SKM-1 (cell line): ENCODE results near the gene ANTXR2.
A peak's percentile ranks its signal among the peaks of the same experiment; 100 is the strongest.
"Not testable (repeated sequence)": the region's sequence is repeated elsewhere in the genome, so short reads cannot be mapped to it uniquely, and the experiment has no call there.

Experiments used
- DNase-seq: peaks from one replicate; lab custom pipeline; 2025; ENCODE audit not compliant: unreplicated experiment; lab: John Stamatoyannopoulos, UW

Gene ANTXR2

DNA sequence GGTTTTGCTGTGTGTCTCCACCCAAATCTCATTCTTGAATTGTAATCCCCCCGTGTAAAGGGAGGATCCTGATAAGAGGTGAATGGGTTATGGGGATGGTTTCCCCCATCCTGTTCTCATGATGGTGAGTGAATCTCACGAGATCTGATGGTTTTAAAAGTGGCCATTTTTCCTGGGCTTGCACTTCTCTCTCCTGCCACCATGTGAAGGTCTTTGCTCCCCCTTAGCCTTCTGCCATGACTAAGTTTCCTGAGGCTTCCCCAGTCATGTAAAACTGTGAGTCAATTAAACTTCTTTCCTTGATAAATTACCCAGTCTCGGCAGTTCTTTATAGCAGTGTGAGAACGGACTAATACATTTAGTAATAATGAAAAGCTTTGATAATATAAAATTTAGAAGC lies 46.9 kb downstream of the ANTXR2 start:
- no peak for DNase-seq

DNA sequence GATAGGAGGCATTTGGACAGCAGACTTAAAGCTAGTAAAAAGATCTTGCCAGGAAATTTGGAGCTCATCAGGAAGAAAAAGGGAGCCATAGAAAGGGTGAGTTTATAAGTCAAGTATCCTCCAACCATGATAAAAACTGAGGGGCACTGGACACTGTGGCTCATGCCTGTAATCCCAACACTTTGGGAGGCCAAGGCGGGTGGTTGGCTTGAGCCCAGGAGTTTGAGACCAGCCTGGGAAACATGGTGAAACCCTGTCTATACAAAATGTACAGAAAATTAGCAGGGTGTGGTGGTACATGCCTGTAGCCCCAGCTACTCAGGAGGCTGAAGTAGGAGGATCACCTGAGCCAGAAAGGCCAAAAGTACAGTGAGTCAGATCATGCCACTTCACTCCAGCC lies 48.7 kb downstream of the ANTXR2 start:
- no peak for DNase-seq

DNA sequence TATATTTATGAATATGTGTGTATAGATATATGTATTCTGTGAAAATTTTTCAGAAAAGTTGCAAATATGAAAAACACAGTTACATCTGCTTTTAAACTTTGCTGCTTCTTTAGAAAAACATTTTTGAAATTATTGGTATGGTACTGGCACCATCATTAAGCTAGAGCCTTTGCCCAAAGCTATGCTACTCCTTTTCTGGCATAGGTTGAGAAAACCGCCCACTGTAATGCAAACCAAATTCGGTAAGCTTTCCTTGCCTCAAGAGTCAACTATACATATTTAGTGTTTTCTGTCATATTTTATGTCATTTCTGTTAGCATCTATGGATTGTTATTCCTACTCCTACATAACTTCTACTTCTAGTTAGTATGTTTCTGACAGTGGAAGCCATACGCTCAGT lies 50.7 kb downstream of the ANTXR2 start:
- no peak for DNase-seq

DNA sequence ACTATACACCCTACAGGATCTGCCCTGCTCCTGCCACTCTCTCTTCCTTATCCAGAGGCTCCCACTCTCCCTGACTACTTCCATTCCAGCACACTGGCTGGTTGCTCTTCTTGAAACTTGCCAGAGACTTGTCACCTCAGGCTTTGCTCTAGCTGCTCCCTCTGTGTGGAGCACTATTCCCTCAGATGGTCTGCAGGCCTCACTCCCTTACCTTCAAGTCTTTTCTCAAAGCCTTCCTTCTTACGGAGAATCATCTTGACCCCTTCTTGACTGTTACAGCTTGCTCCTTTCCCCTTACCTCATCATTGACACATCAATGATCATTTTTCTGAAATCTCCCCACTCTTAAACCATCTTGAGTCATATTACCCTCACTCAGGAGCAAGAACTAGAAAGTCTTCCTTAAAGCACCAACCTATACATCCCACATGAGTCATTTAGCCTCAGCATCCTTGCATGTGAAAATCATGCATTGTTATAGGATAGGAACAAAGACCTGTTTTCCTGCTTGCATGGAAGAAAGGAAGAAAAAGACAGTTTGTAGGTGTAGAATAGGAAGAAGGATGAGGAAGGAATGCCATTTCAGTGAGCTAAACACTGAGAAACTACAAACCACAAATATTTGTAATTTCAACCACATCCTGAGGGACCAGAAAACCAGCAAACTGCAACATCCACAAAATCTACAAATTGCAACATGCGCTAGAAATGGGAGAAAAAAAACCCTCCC lies 55.7 kb downstream of the ANTXR2 start:
- peak; percentile 68 for DNase-seq

DNA sequence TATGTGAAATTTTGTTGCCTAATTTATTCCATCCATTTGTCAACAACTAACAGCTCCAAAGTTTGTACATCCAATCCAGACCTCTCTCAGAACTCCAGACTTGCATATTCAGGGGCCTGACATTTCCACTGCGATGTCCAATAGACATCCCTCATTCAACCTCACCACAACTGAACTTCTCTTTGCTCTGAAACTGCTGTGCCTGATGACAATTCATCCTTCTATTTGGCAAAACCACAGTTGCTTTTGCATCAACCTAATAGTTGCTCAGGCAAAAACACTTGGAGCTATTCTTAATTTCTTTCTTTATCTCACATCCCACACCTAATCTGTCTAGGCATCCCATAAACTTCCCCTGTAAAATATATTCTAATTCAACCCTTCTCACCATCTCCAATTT lies 56.5 kb downstream of the ANTXR2 start:
- DNase-seq, result no peak

DNA sequence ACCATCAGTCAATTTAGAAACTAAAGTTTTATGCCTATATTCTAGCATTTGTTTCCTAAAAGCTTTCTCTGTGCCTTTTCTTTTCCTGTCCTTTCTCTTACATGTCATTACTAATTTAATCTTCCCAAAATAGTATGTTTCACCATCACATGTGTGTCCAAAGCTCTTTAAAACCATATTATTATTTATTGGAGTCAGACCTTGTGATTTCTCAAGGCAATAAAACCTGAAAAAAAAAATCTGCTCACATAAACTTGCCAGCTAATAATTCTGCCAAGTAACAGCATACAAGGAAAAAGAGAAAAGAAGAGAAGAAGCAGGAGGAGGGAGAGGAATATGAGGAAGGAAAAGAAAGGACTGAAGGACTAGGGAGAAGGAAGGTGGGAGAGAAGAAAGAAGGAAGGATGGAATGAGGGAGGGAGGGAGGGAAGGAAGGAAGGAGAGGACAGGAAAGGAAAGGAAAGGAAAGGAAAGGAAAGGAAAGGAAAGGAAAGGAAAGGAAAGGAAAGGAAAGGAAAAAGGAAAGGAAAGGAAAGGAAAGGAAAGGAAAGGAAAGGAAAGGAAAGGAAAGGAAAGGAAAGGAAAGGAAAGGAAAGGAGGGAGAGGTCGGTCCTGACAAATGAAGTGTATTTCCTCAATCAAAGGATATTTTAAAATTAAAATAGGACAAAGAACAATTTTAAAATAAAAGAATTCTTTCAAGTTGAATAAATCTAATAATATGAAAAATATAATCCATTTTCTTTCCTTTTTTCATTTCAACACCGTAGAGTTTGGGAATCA lies 57.4 kb downstream of the ANTXR2 start:
- DNase-seq, result no peak

DNA sequence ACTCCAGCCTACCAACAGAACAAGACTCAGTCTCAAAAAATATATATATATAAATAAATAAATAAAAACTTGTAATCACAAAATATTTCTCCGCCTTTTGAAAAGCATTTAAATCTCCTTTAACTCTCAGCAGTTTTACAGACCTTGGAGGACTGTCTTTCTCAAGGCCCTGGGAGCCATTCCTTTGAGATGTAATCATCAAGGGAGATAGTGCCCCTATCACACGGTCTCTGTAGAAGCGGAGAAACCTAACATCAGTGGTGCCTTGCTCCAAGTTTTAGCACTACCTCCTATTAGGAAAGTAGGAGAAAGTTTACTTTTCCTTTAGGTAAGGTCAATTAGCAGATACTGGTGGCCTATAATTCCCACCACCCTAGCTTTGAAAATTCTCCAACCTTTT lies 58.5 kb downstream of the ANTXR2 start:
- no peak for DNase-seq

DNA sequence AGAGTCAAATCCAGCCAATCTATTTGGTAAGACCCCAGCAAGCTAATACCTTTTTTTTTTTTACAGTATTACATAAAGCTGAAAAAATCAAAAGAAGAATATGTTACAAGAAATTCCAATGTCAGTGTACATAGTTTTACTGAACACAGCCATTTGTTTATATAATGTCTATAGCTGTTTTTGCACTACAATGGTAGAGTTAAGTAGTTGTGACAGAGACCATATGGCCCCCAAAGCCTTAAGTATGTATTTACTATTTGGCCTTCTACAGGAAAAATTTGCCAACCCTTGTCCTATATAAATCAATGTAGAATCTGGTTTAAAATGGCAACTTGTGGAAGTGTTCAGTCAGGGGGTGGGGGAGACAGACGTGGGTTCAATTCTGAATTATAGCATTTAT lies 60.7 kb downstream of the ANTXR2 start:
- no peak for DNase-seq

DNA sequence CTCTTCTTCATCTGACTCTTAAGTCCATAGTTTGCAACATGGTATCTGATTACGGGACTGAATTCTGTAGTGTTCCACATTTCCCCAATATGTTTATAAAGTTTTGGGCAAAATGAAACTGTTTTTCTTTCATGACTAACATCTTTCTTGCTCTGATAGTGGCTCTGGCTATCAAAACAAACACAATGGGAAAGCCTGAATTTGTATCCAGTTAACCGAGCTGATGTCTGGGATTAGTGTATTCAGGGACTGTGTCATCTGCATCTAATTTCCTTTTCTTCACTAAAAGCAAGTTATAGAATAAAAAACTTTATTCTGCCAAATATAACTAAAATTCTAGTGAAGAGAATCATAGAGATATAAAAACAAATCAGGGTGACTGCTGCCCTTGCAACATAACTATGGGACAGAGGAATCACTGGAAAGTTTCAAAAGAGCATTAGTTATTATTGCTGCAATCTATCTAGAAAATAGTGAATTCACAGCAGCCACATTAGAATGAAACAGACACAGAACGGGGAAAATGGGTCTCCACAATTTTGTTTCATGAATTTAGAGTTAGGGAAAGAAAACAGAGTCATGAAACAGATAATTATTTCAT lies 61.3 kb downstream of the ANTXR2 start:
- DNase-seq, result no peak

DNA sequence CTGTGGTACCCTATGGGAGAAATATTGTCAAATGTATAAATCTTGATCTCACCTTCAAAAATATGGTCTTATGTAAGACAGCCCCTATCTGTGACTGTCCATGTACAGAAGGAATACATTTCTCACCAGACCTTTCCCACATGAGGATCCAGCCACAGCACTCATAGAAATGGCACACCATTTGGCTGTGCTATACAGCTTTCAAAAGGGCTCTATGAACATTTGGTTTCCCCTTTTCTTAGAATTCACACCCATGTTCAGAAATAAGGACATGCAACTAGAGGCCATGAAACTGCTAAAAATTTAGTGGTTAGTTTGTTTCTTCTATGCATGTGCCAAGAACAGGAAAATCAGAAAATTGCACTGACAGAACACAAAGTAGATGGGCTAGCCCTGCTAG lies 62.7 kb downstream of the ANTXR2 start:
- no peak for DNase-seq

DNA sequence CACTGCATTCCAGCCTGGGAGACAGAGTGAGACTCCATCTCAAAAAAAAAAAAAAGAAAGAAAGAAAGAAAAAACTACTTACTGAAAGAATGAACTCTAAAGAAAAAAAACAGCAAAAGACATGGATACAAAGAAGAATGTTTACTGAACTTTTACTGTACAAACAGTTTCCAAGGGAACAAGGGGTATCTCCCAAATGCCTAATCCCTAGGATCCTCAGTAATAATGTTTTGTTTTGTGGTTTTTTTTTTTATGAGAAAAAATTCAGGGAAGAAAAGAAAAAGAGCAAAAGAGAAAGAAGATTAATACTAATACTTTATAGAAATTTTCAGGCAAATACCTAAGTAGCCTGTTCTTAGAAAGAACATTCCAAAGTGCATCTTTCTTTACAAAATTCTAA lies 63.2 kb downstream of the ANTXR2 start:
- no peak for DNase-seq

DNA sequence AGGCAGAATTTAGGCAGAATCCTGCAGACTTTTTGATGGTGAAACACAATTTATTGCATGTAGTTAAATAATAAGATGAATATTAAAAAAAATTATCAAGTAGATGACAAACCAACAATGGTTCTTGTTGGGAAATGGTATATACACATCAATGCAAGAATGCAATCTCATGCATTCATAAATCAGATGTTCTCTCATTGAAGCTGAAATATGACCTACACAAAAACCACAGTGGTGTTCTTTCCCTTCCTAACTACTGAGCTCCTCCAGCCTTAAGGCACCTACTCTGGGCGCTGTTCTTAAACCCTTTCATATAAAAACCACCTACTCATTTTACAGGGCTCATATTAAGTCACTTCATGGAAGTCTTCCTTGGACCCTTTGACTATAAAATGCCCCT lies 64.1 kb downstream of the ANTXR2 start:
- no peak for DNase-seq

DNA sequence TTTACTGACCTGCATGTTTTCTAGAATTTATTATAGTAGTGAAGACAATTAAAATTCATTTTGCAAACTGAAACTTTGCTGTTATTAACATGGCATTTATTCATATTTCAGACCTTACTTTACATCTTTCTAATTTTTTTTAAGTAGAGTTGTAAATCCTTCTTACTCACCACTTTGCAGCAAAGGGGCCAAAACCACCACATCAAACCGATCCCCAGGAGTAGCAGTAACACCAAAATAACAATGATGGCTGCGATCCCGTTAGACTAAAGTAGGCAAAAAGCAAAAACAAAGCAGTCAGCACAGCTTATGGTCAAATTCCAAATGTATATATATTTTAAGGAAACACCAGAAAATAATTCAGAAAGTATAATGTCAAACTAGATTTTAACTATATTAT lies 64.7 kb downstream of the ANTXR2 start:
- no peak for DNase-seq

DNA sequence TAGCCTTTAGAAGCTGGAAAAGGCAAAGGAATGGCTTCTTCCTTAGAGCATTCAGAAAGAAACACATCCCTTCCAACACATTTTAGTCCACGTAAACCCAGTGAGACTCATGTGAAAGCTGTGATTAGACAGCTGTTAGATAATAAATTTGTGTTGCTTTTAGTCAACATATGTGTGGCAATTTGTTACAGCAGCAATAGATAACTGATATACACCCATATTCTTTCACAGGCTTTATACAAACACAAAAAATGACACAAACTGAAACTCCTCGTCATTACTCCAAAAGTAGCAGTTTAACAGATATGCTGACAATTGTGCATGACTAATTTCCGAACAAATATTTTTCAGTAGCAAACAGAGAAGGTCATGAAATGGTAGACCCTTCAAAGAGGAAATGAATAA lies 65.3 kb downstream of the ANTXR2 start:
- DNase-seq, result no peak

DNA sequence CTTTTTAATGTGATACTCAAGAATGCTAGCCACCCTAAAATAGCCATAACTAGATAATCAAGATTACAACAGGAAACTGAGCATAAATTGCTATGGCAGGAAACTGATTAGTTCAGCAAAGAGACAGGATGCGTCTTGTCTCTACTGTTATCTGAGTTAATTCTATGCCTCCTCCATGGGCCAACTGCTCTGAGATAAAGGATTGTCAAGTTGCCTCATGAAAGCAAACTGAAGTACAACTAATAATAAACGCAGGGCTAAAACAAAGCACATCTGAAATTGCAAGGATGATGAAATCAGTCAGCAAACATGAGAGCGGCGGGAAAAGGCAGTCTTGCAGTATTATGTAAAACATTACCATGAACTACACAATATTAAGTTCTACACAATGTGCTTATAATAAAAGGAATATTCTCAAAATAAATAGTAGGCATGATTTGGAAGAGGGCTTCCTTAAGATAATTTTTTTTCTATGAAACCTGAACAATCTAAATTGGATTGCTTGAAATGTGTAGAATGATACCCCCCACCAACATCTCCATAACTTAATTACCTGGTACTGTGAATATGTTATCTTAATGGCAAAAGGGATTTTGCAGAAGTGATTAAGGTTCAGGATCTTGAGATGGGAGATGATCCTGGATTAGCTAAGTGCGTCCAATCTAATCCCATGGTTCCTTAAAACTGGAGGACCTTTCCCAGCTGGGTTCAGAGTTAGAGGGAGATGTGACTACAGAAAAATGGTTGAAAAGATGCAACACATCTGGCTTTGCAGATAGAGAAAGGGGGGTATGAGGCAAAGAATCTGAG lies 65.9 kb downstream of the ANTXR2 start:
- no peak for DNase-seq

DNA sequence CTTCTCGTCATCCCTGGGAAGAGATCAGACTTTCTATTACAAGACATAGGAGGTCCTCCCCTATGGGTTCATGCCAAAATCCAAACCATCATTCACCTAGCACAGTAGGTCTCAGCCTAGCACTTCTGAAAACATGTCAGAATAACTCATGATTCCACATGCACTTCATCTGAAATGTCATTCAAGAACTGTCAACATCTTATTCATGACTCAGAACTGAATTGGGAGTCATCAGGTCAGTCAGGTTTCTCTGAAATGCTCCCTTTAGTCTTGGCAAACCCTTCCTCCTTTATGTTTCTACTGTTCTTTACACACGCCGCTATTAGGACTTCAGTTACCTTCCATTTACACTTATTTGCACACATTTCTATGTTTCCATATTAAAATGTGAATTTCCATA lies 67.2 kb downstream of the ANTXR2 start:
- DNase-seq, result no peak

DNA sequence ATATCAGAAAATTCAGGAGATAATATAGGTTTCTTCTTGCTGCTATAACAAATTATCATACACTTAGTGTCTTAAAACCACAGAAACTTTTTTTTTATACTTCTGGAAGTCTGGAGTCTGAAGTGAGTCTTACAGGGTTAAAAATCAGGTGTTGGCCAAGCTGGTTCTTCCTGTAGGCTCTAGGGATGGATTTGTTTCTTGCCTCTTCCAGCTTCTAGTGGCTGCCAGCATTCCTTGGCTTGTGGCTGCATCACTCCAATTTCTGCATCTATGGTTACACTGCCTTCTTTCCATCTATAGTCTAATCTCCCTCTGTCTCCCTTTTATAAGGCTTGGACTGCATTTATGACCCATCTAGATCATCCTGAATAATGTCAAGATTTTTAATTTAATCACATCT lies 68.7 kb downstream of the ANTXR2 start:
- no peak for DNase-seq

DNA sequence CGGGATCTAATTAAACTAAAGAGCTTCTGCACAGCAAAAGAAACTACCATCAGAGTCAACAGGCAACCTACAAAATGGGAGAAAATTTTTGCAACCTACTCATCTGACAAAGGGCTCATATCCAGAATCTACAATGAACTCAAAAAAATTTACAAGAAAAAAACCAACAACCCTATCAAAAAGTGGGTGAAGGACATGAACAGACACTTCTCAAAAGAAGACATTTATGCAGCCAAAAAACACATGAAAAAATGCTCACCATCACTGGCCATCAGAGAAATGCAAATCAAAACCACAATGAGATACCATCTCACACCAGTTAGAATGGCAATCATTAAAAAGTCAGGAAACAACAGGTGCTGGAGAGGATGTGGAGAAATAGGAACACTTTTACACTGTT lies 70.5 kb downstream of the ANTXR2 start:
- not testable (repeated sequence) for DNase-seq

DNA sequence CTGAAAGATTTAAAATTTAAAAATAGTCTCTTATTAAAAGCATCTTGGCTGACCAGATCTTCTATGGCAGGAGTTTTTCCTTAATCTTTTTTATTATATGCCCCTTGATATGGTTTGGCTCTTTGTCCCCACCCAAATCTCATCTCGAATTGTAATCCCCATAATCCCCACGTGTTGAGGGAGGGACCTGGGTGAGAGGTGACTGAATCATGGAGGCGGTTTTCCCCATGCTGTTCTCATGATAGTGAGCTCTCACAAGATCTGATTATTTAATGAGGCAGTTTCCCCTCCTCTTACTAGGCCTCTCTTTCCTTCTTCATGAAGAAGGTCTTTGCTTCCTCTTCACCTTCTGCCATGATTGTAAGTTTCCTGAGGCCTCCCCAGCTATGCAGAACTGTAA lies 74.0 kb downstream of the ANTXR2 start:
- DNase-seq, result not testable (repeated sequence)

DNA sequence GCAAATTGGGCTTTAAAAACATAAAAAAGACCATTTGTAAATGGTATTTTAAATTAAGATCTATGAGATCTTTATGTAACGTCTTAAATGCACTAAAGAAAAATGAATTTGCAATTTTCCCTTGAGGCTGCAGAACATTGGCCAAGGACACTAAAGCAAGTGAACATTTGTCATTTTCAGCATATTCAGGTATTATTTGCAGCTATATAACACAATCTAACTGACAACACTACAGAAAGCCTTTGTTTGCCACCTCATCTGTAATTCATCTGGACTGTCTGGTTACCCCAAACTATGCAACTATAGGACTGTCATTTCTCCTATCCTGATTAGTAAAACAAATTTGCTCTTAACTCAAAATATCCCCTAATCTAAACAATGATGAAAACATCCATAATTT lies 74.8 kb downstream of the ANTXR2 start:
- DNase-seq, result no peak

DNA sequence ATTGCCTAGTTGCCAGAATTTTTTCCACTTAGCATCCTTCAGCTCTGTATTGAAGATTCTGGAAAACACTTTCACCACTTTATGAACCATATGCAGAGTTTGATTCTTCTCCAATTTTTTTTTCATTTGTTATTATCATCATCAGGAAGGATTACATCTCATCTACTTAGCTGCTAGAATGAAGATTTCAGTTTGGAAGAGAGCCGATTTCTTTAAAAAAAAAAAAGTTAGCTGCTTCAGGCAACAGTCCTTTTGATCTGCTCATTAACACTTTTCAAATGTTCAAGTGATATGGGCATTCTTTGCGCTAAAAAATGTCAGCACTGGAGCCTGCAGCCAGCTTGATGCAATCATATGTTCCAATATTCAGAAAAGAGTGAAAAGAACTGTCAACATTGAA lies 76.2 kb downstream of the ANTXR2 start:
- DNase-seq, result no peak

DNA sequence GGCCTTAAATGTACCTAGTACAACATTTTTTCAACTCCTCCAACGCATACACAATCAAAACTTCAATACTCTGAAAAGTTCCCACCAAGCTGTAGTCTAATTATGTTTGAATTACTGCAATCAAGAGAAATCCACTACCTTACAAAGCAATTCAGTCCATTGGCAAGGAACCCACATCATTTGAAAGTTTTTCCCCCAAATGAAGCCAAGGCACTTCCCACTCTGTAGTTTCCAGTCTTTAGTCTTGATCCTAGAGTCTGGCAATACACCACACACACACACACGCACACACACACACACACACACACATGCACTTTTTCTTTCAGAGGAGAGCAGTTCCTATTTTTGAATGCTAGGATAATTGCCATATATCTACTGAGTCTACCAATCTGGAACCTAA lies 79.6 kb downstream of the ANTXR2 start:
- no peak for DNase-seq
